ENCODE results near the gene C13orf42.

Gene C13orf42

DNA sequence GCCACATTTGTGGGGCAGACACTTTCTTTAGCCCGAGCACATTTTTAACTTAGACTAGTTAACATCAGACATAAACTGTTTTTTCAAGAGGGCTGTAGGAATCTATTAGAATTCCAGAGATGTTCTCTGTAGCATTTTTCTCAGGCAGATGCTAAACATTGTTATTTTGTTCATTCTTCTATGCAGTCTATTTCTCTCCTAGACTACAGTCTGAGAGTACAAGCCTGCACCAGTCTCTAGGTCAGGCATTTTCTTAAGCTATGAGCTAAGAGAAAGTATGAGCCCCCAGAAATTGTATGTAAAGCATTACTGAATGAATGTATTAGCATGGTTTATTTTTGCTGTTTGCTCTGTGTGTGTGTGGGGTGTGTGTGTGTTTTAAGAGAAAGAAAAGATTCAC lies 923 bp upstream of the C13orf42 start:
- H3K4me3 ChIP-seq (ENCODE audit: low read depth, low read length): no peak overlapping the region
- TF ChIP-seq, protein P1, sequence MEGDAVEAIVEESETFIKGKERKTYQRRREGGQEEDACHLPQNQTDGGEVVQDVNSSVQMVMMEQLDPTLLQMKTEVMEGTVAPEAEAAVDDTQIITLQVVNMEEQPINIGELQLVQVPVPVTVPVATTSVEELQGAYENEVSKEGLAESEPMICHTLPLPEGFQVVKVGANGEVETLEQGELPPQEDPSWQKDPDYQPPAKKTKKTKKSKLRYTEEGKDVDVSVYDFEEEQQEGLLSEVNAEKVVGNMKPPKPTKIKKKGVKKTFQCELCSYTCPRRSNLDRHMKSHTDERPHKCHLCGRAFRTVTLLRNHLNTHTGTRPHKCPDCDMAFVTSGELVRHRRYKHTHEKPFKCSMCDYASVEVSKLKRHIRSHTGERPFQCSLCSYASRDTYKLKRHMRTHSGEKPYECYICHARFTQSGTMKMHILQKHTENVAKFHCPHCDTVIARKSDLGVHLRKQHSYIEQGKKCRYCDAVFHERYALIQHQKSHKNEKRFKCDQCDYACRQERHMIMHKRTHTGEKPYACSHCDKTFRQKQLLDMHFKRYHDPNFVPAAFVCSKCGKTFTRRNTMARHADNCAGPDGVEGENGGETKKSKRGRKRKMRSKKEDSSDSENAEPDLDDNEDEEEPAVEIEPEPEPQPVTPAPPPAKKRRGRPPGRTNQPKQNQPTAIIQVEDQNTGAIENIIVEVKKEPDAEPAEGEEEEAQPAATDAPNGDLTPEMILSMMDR (IDR thresholded peaks at IDR 0.05; ENCODE audit: borderline replicate concordance, insufficient read depth, low read depth, low read length): no peak

DNA sequence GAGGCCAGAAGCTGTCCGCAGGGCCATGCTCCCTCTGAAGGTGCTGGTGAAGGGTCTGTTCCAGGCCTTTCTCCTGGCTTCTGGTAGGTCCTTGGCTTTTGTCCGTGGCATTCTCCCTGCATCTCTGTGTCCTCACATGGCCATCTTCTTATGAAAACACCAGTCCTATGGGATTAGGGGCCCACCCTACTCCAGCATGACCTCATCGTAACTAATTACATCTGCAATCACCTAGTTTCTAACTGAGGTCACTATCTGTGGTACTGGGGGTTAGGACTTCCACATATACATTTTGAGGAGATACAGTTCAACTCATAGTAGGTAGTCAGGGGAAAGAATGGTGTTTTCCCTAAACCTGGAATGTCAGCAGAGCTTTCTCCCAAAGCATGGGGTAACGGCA lies 3.1 kb downstream of the C13orf42 start:
- TF ChIP-seq, protein P1 (IDR thresholded peaks at IDR 0.05; ENCODE audit: borderline replicate concordance, insufficient read depth, low read depth, low read length): no peak
- no peak overlapping the region for H3K4me3 ChIP-seq (ENCODE audit: low read depth, low read length)

DNA sequence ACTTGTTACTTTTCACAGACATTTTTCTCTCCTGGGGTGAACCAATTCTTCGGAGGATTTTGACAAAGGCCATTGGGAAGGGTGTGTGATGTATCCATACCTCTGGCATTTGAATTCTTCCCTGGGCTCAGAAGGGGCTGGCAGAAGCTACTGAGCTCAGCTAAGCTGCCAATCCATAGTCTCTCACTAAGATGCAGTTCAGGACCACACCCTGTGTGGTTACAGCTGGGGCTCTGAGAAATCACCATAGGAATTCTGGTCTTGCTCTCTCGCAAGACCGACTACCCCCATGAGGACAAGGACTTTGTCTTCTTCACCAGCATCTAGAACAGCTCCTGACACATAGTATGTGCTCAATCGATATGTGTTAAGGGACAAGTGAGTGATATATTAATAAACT lies 6.0 kb downstream of the C13orf42 start:
- TF ChIP-seq, protein P1 (IDR thresholded peaks at IDR 0.05; ENCODE audit: borderline replicate concordance, insufficient read depth, low read depth, low read length): no peak

DNA sequence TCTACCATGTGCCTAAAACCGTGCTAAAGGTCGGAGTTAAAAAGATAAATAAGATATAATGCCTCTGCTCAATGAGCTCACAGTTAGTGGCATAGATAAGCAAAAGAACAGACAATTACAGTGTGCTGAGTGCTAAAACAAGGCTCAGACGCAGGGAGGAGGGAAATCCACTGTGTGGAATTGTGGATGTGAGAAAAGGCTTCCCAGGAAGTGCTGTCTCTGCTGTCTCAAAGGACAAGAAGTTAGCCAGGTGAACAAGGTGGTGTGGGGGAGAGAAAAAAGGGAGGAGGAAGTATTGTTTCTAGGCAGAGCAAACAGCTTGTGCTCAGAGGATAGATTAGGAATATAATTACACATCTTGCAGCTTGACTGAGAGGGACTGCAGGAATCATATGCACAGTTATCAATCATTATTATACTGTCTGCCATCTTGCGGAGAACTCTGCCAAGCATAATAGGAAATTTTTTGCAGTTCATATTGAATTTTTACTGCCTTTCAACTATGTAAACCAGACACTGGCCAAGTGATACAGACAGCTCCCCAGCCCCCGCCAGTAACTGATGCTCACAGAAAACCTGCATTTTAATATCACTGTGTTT lies 9.3 kb downstream of the C13orf42 start:
- TF ChIP-seq, protein P1 (IDR thresholded peaks at IDR 0.05; ENCODE audit: borderline replicate concordance, insufficient read depth, low read depth, low read length): no peak

More for the DNA sequence above, 6.0 kb downstream of the C13orf42 start:
- no peak overlapping the region for H3K4me3 ChIP-seq (ENCODE audit: low read depth, low read length)

DNA sequence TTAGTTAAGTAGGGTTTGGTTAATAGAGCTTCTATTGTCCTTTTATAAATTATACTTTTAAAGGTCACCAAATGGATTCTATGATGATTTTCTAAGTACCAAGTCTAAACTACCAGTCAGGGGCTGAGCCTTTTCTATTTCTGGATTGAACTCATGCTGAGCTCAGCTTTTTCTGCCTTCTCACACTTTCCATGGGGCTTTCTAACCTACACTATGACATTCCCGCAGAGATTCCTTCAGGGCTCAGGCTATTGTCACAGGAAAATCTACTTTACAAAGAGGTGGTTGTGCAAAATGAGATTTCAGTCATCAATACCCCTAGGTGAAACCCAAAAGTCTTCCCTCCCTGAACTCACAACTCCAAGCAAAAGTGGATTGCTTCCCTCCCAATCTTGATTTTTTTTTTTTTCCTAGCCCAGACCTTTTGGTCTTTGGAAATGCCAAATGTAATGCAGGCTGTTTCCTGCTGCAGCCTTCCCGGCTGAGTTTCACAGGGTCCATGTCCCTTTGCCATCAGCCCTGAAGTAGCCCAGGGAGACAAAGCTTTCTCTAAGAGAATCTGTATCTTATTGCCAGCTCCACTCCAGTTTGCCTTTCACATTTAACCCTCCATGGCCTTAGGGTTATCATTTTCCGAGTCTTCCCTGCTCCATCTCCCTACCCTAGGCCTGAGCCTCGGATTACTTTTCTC lies 13.6 kb downstream of the C13orf42 start:
- H3K4me3 ChIP-seq (ENCODE audit: low read depth, low read length): no peak overlapping the region
- TF ChIP-seq, protein P1 (IDR thresholded peaks at IDR 0.05; ENCODE audit: borderline replicate concordance, insufficient read depth, low read depth, low read length): no peak

More for the DNA sequence above, 9.3 kb downstream of the C13orf42 start:
- H3K4me3 ChIP-seq (ENCODE audit: low read depth, low read length): no peak overlapping the region

DNA sequence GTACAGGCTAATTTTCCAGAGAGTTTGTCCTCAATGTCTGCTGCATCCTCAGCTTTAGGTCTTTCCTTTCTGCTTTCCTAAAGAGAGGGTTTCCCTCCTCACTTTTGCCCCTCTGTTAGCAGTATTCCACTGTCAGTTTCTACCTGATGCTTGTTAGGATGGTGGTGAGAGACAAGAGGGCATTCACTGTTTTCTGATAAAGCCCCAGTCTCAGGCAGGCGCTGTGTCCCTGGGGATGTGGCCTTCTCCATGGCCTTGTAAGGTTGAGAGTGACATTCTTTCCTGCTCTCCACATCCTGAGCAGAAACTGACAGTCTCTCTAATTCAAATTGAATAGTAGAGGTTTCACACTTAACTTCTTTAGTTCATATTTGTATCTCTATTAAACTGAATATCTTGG lies 14.9 kb downstream of the C13orf42 start:
- TF ChIP-seq, protein P1 (IDR thresholded peaks at IDR 0.05; ENCODE audit: borderline replicate concordance, insufficient read depth, low read depth, low read length): no peak
- no peak overlapping the region for H3K4me3 ChIP-seq (ENCODE audit: low read depth, low read length)

DNA sequence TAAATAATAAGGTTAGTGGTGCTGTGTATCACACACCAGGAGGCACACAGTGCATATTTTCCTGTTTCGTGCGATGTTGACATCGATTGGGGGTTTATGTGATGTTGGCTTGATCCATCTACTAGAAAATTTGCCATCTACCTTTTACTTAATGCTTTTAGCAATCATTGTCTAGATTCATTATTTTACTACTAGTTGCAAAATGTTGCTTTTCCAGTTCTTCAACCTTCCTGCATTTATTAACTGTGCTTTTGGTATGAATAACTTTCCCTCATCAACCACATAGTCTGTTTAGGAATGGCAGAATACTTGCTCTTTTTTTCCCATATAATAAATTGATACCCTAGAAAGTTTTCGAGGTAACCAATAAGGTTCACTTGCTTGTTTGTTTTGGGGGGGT lies 17.5 kb downstream of the C13orf42 start:
- TF ChIP-seq, protein P1 (IDR thresholded peaks at IDR 0.05; ENCODE audit: borderline replicate concordance, insufficient read depth, low read depth, low read length): no peak

More for the DNA sequence above, 17.5 kb downstream of the C13orf42 start:
- no peak overlapping the region for H3K4me3 ChIP-seq (ENCODE audit: low read depth, low read length)

Data from GM12875 (cell line).